Neuron (in vitro differentiated cells): Measurements from ENCODE around the gene CCDC18.
"Not testable (repeated sequence)": the region's sequence is repeated elsewhere in the genome, so short reads cannot be mapped to it uniquely, and the experiment has no call there.

ENCODE experiments used
- H2AFZ ChIP-seq: one replicate; pipeline ENCODE4 v1.6.1; 2013; ENCODE audit warnings: low read depth, mild to moderate bottlenecking, inconsistent platforms, low read length, moderate library complexity
- H3K27me3 ChIP-seq: one replicate; pipeline ENCODE4 v1.6.1; 2013; ENCODE audit warnings: low read length; ENCODE audit not compliant: insufficient read depth
- H3K36me3 ChIP-seq: one replicate; pipeline ENCODE4 v1.6.1; 2013; ENCODE audit warnings: low read length; ENCODE audit not compliant: insufficient read depth
- H3K4me1 ChIP-seq: one replicate; pipeline ENCODE4 v1.6.1; 2013; ENCODE audit warnings: low read length; ENCODE audit not compliant: insufficient read depth
- H3K4me3 ChIP-seq: 2 replicates; pipeline ENCODE4 v1.5.1; 2013; ENCODE audit warnings: mild to moderate bottlenecking, low read length, moderate library complexity
- H3K9me3 ChIP-seq: one replicate; pipeline ENCODE4 v1.6.1; 2013; ENCODE audit warnings: low read length

CCDC18 gene

DNA sequence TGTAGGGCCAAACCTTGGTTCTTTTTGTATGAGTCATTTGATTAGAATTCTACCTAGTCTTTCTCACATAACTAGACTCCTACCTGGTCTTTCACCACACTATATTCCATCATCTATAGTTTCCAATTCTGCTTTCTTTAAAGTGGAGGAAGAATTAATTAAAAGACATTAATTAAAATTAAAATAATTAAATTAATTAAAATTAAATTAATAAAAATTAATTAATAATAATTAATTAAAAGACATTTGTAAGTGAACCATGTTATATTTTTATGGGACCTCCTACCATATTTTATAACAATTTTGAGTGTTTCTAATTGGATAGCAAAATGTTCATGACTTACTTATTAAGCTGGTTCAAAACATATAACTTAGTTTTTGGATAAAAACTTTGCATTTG, 77.4 kb downstream of the CCDC18 start:
- no peak overlapping the region for H3K4me3 ChIP-seq
- peaks cover 14% of the 10 kb centered on the region for H3K9me3 ChIP-seq
- H2AFZ ChIP-seq, result no peak overlapping the region
- no peaks in the 10 kb centered on the region for H3K27me3 ChIP-seq
- no peaks in the 10 kb centered on the region for H3K4me1 ChIP-seq
- peaks cover 4% of the 10 kb centered on the region for H3K36me3 ChIP-seq

DNA sequence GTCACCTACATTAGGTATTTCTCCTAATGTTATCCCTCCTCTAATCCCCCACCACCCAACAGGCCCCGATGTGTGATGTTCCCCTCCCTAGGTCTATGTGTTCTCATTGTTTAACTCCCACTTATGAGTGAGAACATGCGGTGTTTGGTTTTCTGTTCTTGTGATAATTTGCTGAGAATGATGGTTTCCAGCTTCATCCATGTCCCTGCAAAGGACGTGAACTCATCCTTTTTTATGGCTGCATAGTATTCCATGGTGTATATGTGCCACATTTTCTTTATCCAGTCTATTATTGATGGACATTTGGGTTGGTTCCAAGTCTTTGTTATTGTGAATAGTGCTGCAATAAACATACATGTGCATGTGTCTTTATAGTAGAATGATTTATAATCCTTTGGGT, 80.2 kb downstream of the CCDC18 start:
- H3K4me3 ChIP-seq, H3K4me1 ChIP-seq, H2AFZ ChIP-seq, H3K27me3 ChIP-seq: not testable (repeated sequence)
- H3K9me3 ChIP-seq, result peaks cover 22% of the 10 kb centered on the region
- peaks cover 12% of the 10 kb centered on the region for H3K36me3 ChIP-seq

DNA sequence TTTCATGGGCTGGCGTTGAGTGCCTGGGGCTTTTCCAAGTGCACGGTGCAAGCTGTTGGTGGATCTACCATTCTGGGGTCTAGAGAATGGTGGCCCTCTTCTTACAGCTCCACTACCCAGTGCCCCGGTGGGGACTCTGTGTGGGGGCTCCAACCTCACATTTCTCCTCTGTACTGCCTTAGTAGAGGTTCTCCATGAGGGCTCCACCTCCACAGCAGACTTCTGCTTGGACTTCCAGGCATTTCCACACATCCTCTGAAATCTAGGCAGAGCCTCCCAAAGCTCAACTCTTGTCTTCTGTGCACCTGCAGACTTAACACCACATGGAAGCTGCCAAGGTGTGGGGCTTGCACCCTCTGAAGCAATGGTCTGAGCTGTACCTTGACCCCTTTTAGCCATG, 82.1 kb downstream of the CCDC18 start:
- Histone ChIP-seq H3K4me1 (no peaks in the 10 kb centered on the region), H2AFZ (no peak overlapping the region), H3K27me3 (no peaks in the 10 kb centered on the region), H3K4me3 (no peak overlapping the region), H3K36me3 (peaks cover 14% of the 10 kb centered on the region), H3K9me3 (peaks cover 22% of the 10 kb centered on the region)

DNA sequence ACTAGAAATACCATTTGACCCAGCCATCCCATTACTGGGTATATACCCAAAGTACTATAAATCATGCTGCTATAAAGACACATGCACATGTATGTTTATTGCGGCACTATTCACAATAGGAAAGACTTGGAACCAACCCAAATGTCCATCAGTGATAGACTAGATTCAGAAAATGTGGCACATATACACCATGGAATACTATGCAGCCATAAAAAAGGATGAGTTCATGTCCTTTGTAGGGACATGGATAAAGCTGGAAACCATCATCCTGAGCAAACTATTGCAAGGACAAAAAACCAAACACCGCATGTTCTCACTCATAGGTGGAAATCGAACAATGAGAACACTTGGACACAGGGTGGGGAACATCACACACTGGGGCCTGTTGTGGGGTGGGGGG, 88.4 kb downstream of the CCDC18 start:
- not testable (repeated sequence) for H3K4me3 ChIP-seq, H3K27me3 ChIP-seq, H3K4me1 ChIP-seq, H3K36me3 ChIP-seq, H3K9me3 ChIP-seq, H2AFZ ChIP-seq

DNA sequence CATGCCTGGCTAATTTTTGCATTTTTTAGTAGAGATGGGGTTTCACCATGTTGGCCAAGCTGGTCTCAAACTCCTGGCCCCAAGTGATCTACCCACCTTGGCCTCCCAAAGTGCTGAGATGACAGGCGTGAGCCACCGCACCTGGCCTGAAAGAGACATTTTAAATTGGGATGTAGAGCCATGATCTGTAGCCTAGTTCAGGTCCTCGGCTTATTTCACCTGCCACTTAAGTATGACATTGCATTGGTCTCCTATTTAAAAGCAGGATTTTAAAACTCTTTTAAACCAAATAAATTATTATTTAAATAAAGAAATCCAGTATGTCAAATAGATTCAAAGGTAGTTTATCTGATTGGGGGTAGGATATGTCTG, 94.7 kb downstream of the CCDC18 start:
- not testable (repeated sequence) for H3K27me3 ChIP-seq, H3K36me3 ChIP-seq, H3K4me1 ChIP-seq, H2AFZ ChIP-seq, H3K4me3 ChIP-seq, H3K9me3 ChIP-seq

DNA sequence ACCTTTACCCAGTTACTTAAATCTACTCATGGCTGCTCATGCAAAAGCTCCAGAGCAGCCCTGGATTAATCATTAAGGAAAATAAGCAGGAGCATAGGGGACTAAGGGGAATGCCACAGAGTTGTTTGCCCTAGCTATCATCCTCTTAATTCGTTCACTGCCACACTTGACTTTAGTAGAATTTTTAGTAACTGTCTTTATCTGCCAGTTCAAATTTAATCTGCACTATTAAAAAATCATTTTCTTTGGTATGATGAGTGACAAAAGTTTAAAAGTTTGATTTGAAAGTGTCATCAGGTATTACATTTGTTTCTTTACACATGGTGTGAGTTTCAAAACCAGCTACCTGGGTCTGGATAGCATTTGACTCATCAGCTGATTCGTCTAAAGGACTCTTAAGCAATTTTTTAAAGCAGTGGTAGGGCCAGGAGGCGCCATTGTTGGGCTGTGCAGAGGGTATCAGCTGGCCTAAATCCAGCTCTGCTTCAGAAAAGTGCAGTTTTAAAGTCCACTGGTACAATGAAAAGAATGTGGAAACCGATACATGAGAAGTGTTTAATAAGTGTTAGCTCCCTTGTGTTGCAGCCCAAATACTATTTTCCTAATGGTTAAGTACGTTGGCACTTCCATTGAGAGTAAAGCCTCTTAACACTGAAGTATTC, 95.2 kb downstream of the CCDC18 start:
- Histone ChIP-seq H3K4me1 (no peaks in the 10 kb centered on the region), H2AFZ (no peak overlapping the region), H3K27me3 (no peaks in the 10 kb centered on the region), H3K4me3 (no peak overlapping the region), H3K9me3 (no peaks in the 10 kb centered on the region), H3K36me3 (no peaks in the 10 kb centered on the region)

DNA sequence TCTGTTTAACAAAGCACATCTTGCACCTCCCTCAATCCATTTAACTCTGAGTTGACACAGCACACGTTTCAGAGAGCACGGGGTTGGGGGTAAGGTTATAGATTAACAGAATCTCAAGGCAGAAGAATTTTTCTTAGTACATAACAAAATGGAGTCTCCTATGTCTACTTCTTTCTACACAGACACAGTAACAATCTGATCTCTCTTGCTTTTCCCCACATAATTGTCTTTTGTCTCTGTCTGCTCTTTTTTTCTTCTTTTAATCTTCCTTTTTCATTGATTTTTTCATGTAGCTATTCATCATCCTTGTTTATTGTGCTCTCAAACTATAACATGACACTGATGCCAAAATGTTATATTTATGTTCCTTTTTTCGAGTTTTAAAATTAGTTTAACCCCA, 97.0 kb downstream of the CCDC18 start:
- not testable (repeated sequence) for H2AFZ ChIP-seq, H3K36me3 ChIP-seq, H3K4me1 ChIP-seq, H3K9me3 ChIP-seq, H3K27me3 ChIP-seq, H3K4me3 ChIP-seq

DNA sequence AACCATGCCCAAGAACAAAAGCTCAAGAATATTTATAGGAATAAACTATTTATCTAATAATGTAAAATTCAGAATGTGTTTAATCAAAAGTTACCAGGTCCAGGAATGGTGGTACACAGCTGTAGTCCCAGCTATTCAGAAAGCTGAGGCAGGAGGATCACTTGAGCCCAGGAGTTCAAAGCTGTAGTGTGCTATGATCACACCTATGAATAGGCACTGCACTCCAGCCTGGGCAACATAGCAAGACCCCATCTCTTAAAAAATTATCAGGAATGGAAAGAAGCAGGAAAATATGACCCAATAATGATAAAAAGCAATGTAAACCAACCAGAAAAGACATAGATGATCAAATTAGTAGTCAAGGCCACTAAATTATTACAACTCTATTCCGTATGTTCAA, 103.0 kb downstream of the CCDC18 start:
- H3K9me3 ChIP-seq, result peaks cover 5% of the 10 kb centered on the region
- no peaks in the 10 kb centered on the region for H3K27me3 ChIP-seq
- H3K36me3 ChIP-seq, result peaks cover 4% of the 10 kb centered on the region
- H2AFZ ChIP-seq, result no peak overlapping the region
- no peaks in the 10 kb centered on the region for H3K4me1 ChIP-seq
- no peak overlapping the region for H3K4me3 ChIP-seq

DNA sequence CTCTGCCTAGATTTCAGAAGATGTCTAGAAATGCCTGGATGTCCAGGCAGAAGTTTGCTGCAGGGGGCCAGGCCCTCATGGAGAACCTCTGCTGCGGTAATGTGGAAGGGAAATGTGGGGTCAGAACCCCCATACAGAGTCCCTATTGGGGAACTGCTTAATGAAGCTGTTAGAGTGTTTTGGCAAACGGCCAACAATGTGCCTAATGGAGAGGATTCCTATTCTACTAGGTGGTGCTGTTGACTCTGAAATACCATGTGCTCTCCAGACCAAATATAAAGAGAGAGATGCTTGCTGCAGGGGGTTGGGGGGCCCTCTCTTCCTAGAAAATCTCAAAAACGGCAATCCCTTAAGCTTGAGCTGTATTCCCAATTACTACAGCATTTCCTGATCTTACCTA, 108.0 kb downstream of the CCDC18 start:
- H3K27me3 ChIP-seq, result no peaks in the 10 kb centered on the region
- H3K4me3 ChIP-seq, result no peak overlapping the region
- H3K9me3 ChIP-seq, result peaks cover 15% of the 10 kb centered on the region
- no peaks in the 10 kb centered on the region for H3K4me1 ChIP-seq
- H3K36me3 ChIP-seq, result peaks cover 8% of the 10 kb centered on the region
- no peak overlapping the region for H2AFZ ChIP-seq

DNA sequence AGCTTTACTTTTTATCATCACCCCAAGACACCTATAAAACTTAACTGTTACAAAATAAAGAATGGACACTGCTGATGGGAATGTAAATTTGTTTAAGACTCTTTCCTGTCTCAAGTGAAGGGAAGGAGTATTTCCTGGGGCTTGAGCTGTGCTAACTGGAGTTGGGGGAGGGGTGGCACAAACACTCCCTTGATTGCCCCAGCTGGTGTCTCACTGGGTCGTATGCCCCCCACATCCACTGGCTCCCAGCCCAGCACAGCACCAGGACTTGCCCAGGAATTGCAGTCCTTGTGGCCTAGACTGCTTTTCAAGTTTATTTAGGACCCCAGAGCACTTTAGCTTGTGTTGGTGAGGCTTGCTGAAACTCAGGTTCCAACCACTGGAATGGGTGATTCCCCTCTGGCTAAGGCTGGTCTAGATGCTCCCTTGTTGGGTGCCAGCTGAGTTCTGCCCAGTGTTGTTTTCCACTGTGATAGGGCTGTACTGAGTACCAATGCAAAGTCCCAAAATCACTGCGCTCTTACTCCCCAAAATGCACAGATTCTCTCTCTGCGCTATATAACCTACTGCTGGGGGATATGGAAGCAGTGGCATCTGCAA, 116.1 kb downstream of the CCDC18 start:
- H3K27me3 ChIP-seq, result no peaks in the 10 kb centered on the region
- no peaks in the 10 kb centered on the region for H3K36me3 ChIP-seq
- H3K9me3 ChIP-seq, result no peaks in the 10 kb centered on the region
- no peak overlapping the region for H3K4me3 ChIP-seq
- H3K4me1 ChIP-seq, result no peaks in the 10 kb centered on the region
- H2AFZ ChIP-seq, result no peak overlapping the region

DNA sequence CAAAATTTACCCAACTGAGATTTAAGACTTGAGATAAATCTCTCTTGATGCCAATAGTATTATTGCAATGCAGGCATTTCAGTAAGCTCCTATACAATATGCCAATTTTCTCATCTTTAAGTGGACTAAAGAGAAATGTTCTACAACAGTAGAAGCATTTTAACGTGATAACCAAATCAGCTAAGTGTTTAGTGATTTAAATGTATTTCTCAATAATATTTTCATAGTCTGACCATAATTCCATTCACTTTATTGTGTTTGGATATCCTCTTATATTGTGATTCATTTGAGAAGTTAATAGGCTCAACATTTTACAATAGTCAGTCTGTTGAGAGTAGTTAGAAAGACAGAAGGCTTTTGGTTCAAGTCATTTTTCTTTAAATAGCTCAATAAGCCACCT, 120.6 kb downstream of the CCDC18 start:
- Histone ChIP-seq H3K27me3 (no peaks in the 10 kb centered on the region), H3K4me1 (no peaks in the 10 kb centered on the region), H2AFZ (no peak overlapping the region), H3K9me3 (no peaks in the 10 kb centered on the region), H3K36me3 (no peaks in the 10 kb centered on the region), H3K4me3 (no peak overlapping the region)

DNA sequence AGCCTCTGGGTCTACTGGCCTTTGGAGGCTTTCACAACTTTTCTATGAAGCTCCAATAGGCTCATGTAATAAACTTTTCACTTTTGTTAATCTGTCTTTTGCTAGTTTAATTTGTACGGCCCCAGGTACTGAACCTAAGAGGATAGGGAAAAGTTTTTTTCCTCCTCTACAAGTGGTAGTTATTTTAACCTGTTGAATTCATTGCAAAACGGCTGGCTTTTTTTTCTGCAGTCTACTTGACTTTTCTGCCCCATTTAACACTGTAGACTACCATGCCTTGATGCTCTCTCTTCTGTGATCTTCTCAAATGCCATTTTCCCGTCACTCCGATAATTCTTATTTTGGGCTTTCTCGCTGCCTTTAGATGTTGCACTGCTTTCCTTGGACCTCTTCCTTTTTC, 121.6 kb downstream of the CCDC18 start:
- no peaks in the 10 kb centered on the region for H3K27me3 ChIP-seq
- H3K4me3 ChIP-seq, result no peak overlapping the region
- H3K9me3 ChIP-seq, result no peaks in the 10 kb centered on the region
- no peak overlapping the region for H2AFZ ChIP-seq
- no peaks in the 10 kb centered on the region for H3K36me3 ChIP-seq
- H3K4me1 ChIP-seq, result no peaks in the 10 kb centered on the region

DNA sequence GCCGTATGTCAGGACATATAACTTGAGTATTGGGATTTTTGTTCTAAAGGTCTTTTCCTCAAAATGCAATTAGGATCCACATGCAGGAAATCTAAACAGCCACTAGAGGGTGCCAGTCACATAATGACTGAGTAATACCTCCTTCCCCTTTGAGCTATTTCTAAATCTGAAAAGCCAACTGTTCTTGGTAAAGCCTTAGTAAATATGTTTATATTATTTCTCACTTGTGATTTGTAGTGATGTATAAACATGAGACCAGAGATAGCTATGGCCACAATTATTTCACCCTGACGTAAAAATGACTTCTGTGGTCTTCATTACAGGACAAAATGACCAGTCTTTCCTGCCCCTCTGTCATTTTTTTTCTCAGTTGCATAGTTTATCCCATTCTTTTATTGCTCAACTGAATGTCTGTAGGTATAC, 124.2 kb downstream of the CCDC18 start:
- no peaks in the 10 kb centered on the region for H3K36me3 ChIP-seq

DNA sequence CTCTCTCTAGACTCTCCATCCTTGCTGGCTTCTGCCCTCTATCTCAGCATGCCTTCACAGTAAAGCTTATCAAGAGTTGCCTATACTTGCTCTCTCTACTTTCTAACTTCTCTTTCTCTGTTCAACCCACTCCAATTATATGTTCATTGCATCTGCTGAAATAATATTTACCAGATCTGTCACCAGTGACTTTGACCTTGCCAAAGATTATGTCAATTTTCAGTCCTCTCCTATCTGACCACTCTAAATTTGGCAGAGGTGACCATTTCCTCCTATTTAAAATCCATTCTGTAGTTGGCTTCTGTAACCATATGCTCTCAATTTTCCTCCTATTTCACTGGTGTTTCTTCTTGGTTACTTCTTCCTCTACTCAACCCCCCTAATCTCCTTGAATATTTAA, 126.4 kb downstream of the CCDC18 start:
- no peaks in the 10 kb centered on the region for H3K36me3 ChIP-seq
- H3K4me3 ChIP-seq, result no peak overlapping the region
- H3K9me3 ChIP-seq, result no peaks in the 10 kb centered on the region
- H2AFZ ChIP-seq, result no peak overlapping the region
- no peaks in the 10 kb centered on the region for H3K27me3 ChIP-seq
- H3K4me1 ChIP-seq, result no peaks in the 10 kb centered on the region

More for the DNA sequence above, 124.2 kb downstream of the CCDC18 start:
- H2AFZ ChIP-seq, result no peak overlapping the region
- no peaks in the 10 kb centered on the region for H3K9me3 ChIP-seq
- H3K4me1 ChIP-seq, result no peaks in the 10 kb centered on the region
- H3K4me3 ChIP-seq, result no peak overlapping the region
- no peaks in the 10 kb centered on the region for H3K27me3 ChIP-seq
